Loucy (cell line): ENCODE data around the gene PARD3B.

Experiments
- H2AFZ ChIP-seq: fragments of 200-600 bp; sonication (generic); 2 replicates; pipeline ENCODE4 v1.6.0; 2016; ENCODE audit warnings: antibody characterized with exemption, mild to moderate bottlenecking, low read length, moderate library complexity
- H3F3A ChIP-seq: fragments of 200-600 bp; 2 replicates; pipeline ENCODE4 v1.6.0; 2016; ENCODE audit warnings: antibody characterized with exemption, low read depth, mild to moderate bottlenecking
- H3K27me3 ChIP-seq: fragments of 200-600 bp; sonication (generic); 2 replicates; pipeline ENCODE4 v1.6.1; 2014; ENCODE audit warnings: low read length, mild to moderate bottlenecking; ENCODE audit not compliant: insufficient read depth, poor library complexity, severe bottlenecking
- H3K36me3 ChIP-seq: fragments of 200-600 bp; sonication (generic); 2 replicates; pipeline ENCODE4 v1.6.1; 2016; ENCODE audit warnings: low read length; ENCODE audit not compliant: insufficient read depth
- H3K4me1 ChIP-seq: fragments of 200-600 bp; sonication (generic); 2 replicates; pipeline ENCODE4 v1.5.1; 2014; ENCODE audit warnings: low read length, mild to moderate bottlenecking; ENCODE audit not compliant: insufficient read depth, poor library complexity, severe bottlenecking
- H3K4me2 ChIP-seq: fragments of 200-600 bp; sonication (generic); 2 replicates; pipeline ENCODE4 v1.6.0; 2014; ENCODE audit warnings: antibody characterized with exemption, low read length, low read depth, mild to moderate bottlenecking; ENCODE audit not compliant: poor library complexity, severe bottlenecking
- H3K4me3 ChIP-seq: fragments of 200-600 bp; sonication (generic); 2 replicates; pipeline ENCODE4 v1.5.1; 2014; ENCODE audit warnings: low read length, mild to moderate bottlenecking, mixed read lengths; ENCODE audit not compliant: poor library complexity, severe bottlenecking
- H3K79me2 ChIP-seq: fragments of 200-600 bp; sonication (generic); 2 replicates; pipeline ENCODE4 v1.6.1; 2014; ENCODE audit warnings: low read length; ENCODE audit not compliant: insufficient read depth
- H3K9ac ChIP-seq: fragments of 200-600 bp; sonication (generic); 2 replicates; pipeline ENCODE4 v1.6.0; 2014; ENCODE audit warnings: mild to moderate bottlenecking, low read depth, low read length, moderate library complexity; ENCODE audit not compliant: poor library complexity, severe bottlenecking
- H3K9me2 ChIP-seq: fragments of 200-600 bp; sonication (generic); replicated peaks from 2 replicates; pipeline ENCODE4 v1.6.1; 2016; ENCODE audit warnings: low read depth, low read length, mixed read lengths
- H3K9me3 ChIP-seq: fragments of 200-600 bp; sonication (generic); 2 replicates; pipeline ENCODE4 v1.6.1; 2014; ENCODE audit warnings: mild to moderate bottlenecking, antibody characterized with exemption, low read length, low read depth; ENCODE audit not compliant: insufficient read depth
- H4K20me1 ChIP-seq: fragments of 200-600 bp; sonication (generic); 2 replicates; pipeline ENCODE4 v1.6.0; 2014; ENCODE audit warnings: antibody characterized with exemption, low read length, mild to moderate bottlenecking; ENCODE audit not compliant: insufficient read depth, poor library complexity, severe bottlenecking
- CTCF ChIP-seq: fragments of 200-600 bp; sonication (generic); conservative IDR thresholded peaks from 2 replicates; pipeline ENCODE4 v1.5.1; 2014; ENCODE audit warnings: mild to moderate bottlenecking, antibody characterized with exemption, low read length
- EZH2phosphoT487 ChIP-seq: fragments of 200-600 bp; IDR thresholded peaks from 2 replicates; pipeline ENCODE4 v1.6.1; 2018; ENCODE audit warnings: antibody characterized with exemption, mild to moderate bottlenecking, moderate library complexity, borderline replicate concordance

Gene PARD3B

GRCh38 chr2:204749319-204749718, 204.0 kb downstream of the PARD3B start:
- H3K9ac ChIP-seq: no peak overlapping the region
- no peaks in the 10 kb centered on the region for H3F3A ChIP-seq
- H3K27me3 ChIP-seq: no peaks in the 10 kb centered on the region
- no peaks in the 10 kb centered on the region for H3K9me2 ChIP-seq
- H4K20me1 ChIP-seq: no peaks in the 10 kb centered on the region
- no peaks in the 10 kb centered on the region for H3K36me3 ChIP-seq
- no peaks in the 10 kb centered on the region for H3K79me2 ChIP-seq
- no peaks in the 10 kb centered on the region; the same call in 1 of the 2 replicates for H3K9me3 ChIP-seq
- TF ChIP-seq CTCF (no peak), EZH2phosphoT487 (no peak)
- H3K4me1 ChIP-seq: peaks cover 6% of the 10 kb centered on the region
- H2AFZ ChIP-seq: no peak overlapping the region
- H3K4me3 ChIP-seq: no peak overlapping the region
- H3K4me2 ChIP-seq: no peak overlapping the region

- no peak overlapping the region for H2AFZ ChIP-seq
Measured at GRCh38 chr2:204750389-204750788, 205.1 kb downstream of the PARD3B start.

GRCh38 chr2:204751472-204751871, 206.2 kb downstream of the PARD3B start:
- Histone ChIP-seq H3K4me3 (no peak overlapping the region), H3K9me2 (no peaks in the 10 kb centered on the region), H3K4me2 (no peak overlapping the region), H3K4me1 (peaks cover 6% of the 10 kb centered on the region), H3K9ac (no peak overlapping the region), H2AFZ (no peak overlapping the region), H4K20me1 (no peaks in the 10 kb centered on the region), H3F3A (no peaks in the 10 kb centered on the region), H3K9me3 (no peaks in the 10 kb centered on the region), H3K79me2 (no peaks in the 10 kb centered on the region), H3K27me3 (no peaks in the 10 kb centered on the region), H3K36me3 (no peaks in the 10 kb centered on the region)
- TF ChIP-seq CTCF (no peak), EZH2phosphoT487 (no peak)

More at GRCh38 chr2:204750389-204750788, 205.1 kb downstream of the PARD3B start:
- Histone ChIP-seq H3K9me2 (no peaks in the 10 kb centered on the region), H3K4me3 (no peak overlapping the region), H3K9me3 (no peaks in the 10 kb centered on the region; the same call in 1 of the 2 replicates), H3K36me3 (no peaks in the 10 kb centered on the region), H3K4me2 (no peak overlapping the region), H3K79me2 (no peaks in the 10 kb centered on the region), H3K27me3 (no peaks in the 10 kb centered on the region), H3K4me1 (peaks cover 6% of the 10 kb centered on the region), H3K9ac (no peak overlapping the region), H4K20me1 (no peaks in the 10 kb centered on the region), H3F3A (no peaks in the 10 kb centered on the region)
- TF ChIP-seq CTCF (no peak), EZH2phosphoT487 (no peak)
